Measurements from ENCODE around the gene CYP2C19. TPM values are rescaled to one million over a fixed set of nuclear protein-coding genes. Genes with fewer than 3 reads are reported as not detected.

Gene CYP2C19
- total RNA-seq, 4 donors from 2014 or later, result 0.17 to 1.2 (median 0.50) TPM

GRCh38 chr10:94852438-94852837 lies 90.0 kb downstream of the CYP2C19 start:
- intact Hi-C loops (cut with DNase I; ENCODE audit: low total_unique reads), result no loop called here
- TF ChIP-seq CTCF (IDR thresholded peaks at IDR 0.05) (no peak), POLR2A (IDR thresholded peaks at IDR 0.05) (no peak)
- DNase-seq (ENCODE audit: low spot score in 2 of 2), result no peak
- 84 to 86% methylated on average over 3 of the region's 3 CpGs for WGBS, 2 donors
- no peak overlapping the region for H3K4me3 ChIP-seq (ENCODE audit: low read depth, poor library complexity, severe bottlenecking)

GRCh38 chr10:94853065-94853464 lies 90.6 kb downstream of the CYP2C19 start:
- no peak overlapping the region for H3K4me3 ChIP-seq (ENCODE audit: low read depth, poor library complexity, severe bottlenecking)
- no peak for TF ChIP-seq POLR2A (IDR thresholded peaks at IDR 0.05)
- no peak for TF ChIP-seq CTCF (IDR thresholded peaks at IDR 0.05)
- WGBS, 2 donors, result 61 to 64% methylated on average over 1 of the region's 1 CpG
- DNase-seq (ENCODE audit: low spot score in 2 of 2), result no peak
- intact Hi-C loops (cut with DNase I; ENCODE audit: low total_unique reads), result no loop called here

- intact Hi-C loops (cut with DNase I; ENCODE audit: low total_unique reads), result no loop called here
- WGBS, 2 donors, result 55 to 71% methylated on average over 4 of the region's 4 CpGs
- no peak for TF ChIP-seq POLR2A (IDR thresholded peaks at IDR 0.05)
- TF ChIP-seq CTCF (IDR thresholded peaks at IDR 0.05), result no peak
- H3K4me3 ChIP-seq (ENCODE audit: low read depth, poor library complexity, severe bottlenecking), result no peak overlapping the region
- no peak for DNase-seq (ENCODE audit: low spot score in 2 of 2)
Measured at GRCh38 chr10:94858005-94858404, 95.5 kb downstream of the CYP2C19 start.

GRCh38 chr10:94859086-94859485 lies 96.6 kb downstream of the CYP2C19 start:
- TF ChIP-seq CTCF (IDR thresholded peaks at IDR 0.05) (no peak), POLR2A (IDR thresholded peaks at IDR 0.05) (no peak)
- intact Hi-C loops (cut with DNase I; ENCODE audit: low total_unique reads), result no loop called here
- 72 to 78% methylated on average over 3 of the region's 3 CpGs for WGBS, 2 donors
- no peak for DNase-seq (ENCODE audit: low spot score in 2 of 2)
- H3K4me3 ChIP-seq (ENCODE audit: low read depth, poor library complexity, severe bottlenecking), result no peak overlapping the region

- intact Hi-C loops (cut with DNase I; ENCODE audit: low total_unique reads), result no loop called here
- H3K4me3 ChIP-seq (ENCODE audit: low read depth, poor library complexity, severe bottlenecking), result no peak overlapping the region
- DNase-seq (ENCODE audit: low spot score in 2 of 2), result no peak
- 86 to 89% methylated on average over 1 of the region's 1 CpG for WGBS, 2 donors
- TF ChIP-seq POLR2A (IDR thresholded peaks at IDR 0.05), result no peak
- TF ChIP-seq CTCF (IDR thresholded peaks at IDR 0.05), result no peak
Measured at GRCh38 chr10:94878649-94879048, 116.2 kb downstream of the CYP2C19 start.

- H3K4me3 ChIP-seq (ENCODE audit: low read depth, poor library complexity, severe bottlenecking), result no peak overlapping the region
- 77 to 100% methylated on average over 1 of the region's 1 CpG for WGBS, 2 donors
- DNase-seq (ENCODE audit: low spot score in 2 of 2), result no peak
- intact Hi-C loops (cut with DNase I; ENCODE audit: low total_unique reads), result no loop called here
- TF ChIP-seq POLR2A (IDR thresholded peaks at IDR 0.05) (no peak), CTCF (IDR thresholded peaks at IDR 0.05) (no peak)
Measured at GRCh38 chr10:94879214-94879613, 116.7 kb downstream of the CYP2C19 start.

Data from lower leg skin (tissue), 4 donors.